Spleen (tissue), 11 donors: ENCODE data around the gene SASH1. TPM values are rescaled to one million over a fixed set of nuclear protein-coding genes. Genes with fewer than 3 reads are reported as not detected.

Source experiments
- DNase-seq: peaks from one replicate; pipeline ENCODE4 v3.0.0-alpha.2; 2020
- H3K27ac ChIP-seq, 8 donors: fragments of 200-600 bp; sonication (generic) in 7 of 8; 1 replicate in 4 of 8; 2 replicates in 4 of 8; pipeline versions ENCODE4 v1.5.0 to v1.8.0; 2016 to 2021; ENCODE audit warnings: inconsistent platforms in 4 of 8, mild to moderate bottlenecking in 4 of 8, moderate library complexity in 1 of 8
- H3K27me3 ChIP-seq, 7 donors: fragments of 200-600 bp; sonication (generic) in 6 of 7; replicated peaks in 1 of 7; 1 replicate in 4 of 7; 2 replicates in 3 of 7; pipeline versions ENCODE4 v1.5.0 to v1.8.0; 2016 to 2021; ENCODE audit warnings: inconsistent platforms in 3 of 7, mild to moderate bottlenecking in 1 of 7
- H3K36me3 ChIP-seq, 6 donors: fragments of 200-600 bp; sonication (generic) in 5 of 6; 1 replicate in 4 of 6; 2 replicates in 2 of 6; pipeline versions ENCODE4 v1.5.0 to v1.8.0; 2016 to 2021; ENCODE audit warnings: inconsistent platforms in 2 of 6
- H3K4me1 ChIP-seq, 6 donors: fragments of 200-600 bp; sonication (generic) in 5 of 6; 1 replicate in 3 of 6; 2 replicates in 3 of 6; pipeline versions ENCODE4 v1.5.0 to v1.8.0; 2016 to 2021; ENCODE audit warnings: inconsistent platforms in 3 of 6
- H3K4me3 ChIP-seq, 8 donors: fragments of 200-600 bp; sonication (generic) in 7 of 8; 1 replicate in 4 of 8; 2 replicates in 4 of 8; pipeline versions ENCODE4 v1.5.0 to v1.8.0; 2016 to 2021; ENCODE audit warnings: inconsistent platforms in 4 of 8, mild to moderate bottlenecking in 4 of 8, moderate library complexity in 2 of 8
- H3K9me3 ChIP-seq, 8 donors: fragments of 200-600 bp; sonication (generic) in 7 of 8; 1 replicate in 4 of 8; 2 replicates in 4 of 8; pipeline versions ENCODE4 v1.5.0 to v1.8.0; 2016 to 2021; ENCODE audit warnings: inconsistent platforms in 4 of 8
- CTCF ChIP-seq, 11 experiments: fragments of 200-600 bp in 7 of 11; fragments of 450-650 bp in 4 of 11; sonication (generic) in 4 of 11; IDR thresholded peaks in 8 of 11; conservative IDR thresholded peaks in 3 of 11; 1 replicate in 7 of 11; 2 replicates in 4 of 11; pipeline versions ENCODE4 v1.4.0 to v1.8.0; 2016 to 2021; ENCODE audit warnings: antibody characterized with exemption in 11 of 11, inconsistent platforms in 4 of 11, mild to moderate bottlenecking in 1 of 11
- POLR2A ChIP-seq, 3 donors: fragments of 450-650 bp; IDR thresholded peaks; one replicate each; pipeline ENCODE4 v1.5.1; 2017; ENCODE audit warnings: antibody characterized with exemption in 3 of 3, mild to moderate bottlenecking in 1 of 3
- POLR2AphosphoS5 ChIP-seq, 3 donors: sonication (generic); formaldehyde crosslinking; IDR thresholded peaks; one replicate each; pipeline ENCODE4 v1.5.1; 2017; ENCODE audit warnings: antibody characterized with exemption in 3 of 3
- WGBS, 5 donors: extraction: QIAGEN DNeasy Blood & Tissue Kit in 3 of 5; methylation state at CpG; one replicate each; pipeline versions ENCODE4 v1.1.5 to v1.1.7; 2013 to 2018; 5-methylcytosine and 5-hydroxymethylcytosine counted together
- intact Hi-C: fragments of 100-400 bp; cut with DNase I; formaldehyde crosslinking; loops from one replicate; pipeline ENCODE4 v1.15.0; 2023; ENCODE audit warnings: low total_unique reads
- polyA plus RNA-seq, 3 donors: library from polyadenylated mRNA; stranded (reverse); fragments of 200-250 nt; gene quantifications; one replicate each; pipeline ENCODE4 v1.2.1, GENCODE V29; 2013
- total RNA-seq, 7 donors: library from RNA; depleted of rRNA in 3 of 7; stranded (reverse); fragments of >200 nt in 3 of 7; fragmentation: NEBNext Ultra II Directional in 4 of 7; extraction: Animal tissue kit (Norgen Biotek cat#: 25700) in 4 of 7; gene quantifications; one replicate each; pipeline versions ENCODE4 v1.1.0 to v1.2.1, GENCODE V29; 2016 to 2021
- donor health status: healthy with polysubstance abuse.
- donor health status: DM: no; HTN: no; CAD: no; lungs with moderate emphysema.
- donor health status: DM: no; HTN: no; CAD: no.
- donor health status: Bipolar disorder and iron deficiency.
- donor health status: healthy.
- donor health status: DM: no; HTN: no; CAD: no.
- donor health status: DM: yes; HTN: yes; CAD: no.

The SASH1 gene
- total and polyA plus RNA-seq, 10 donors, result 3.9 to 103 (median 57.9) TPM

GRCh38 chr6:148429423-148429822, 86.8 kb downstream of the SASH1 start:
- no peak overlapping the region for H3K4me3 ChIP-seq
- H3K27me3 ChIP-seq, result no peaks in the 10 kb centered on the region
- H3K9me3 ChIP-seq, result no peaks in the 10 kb centered on the region
- no peaks in the 10 kb centered on the region for H3K36me3 ChIP-seq
- DNase-seq, result no peak
- 87 to 95% (median 95%) methylated on average over 4 of the region's 4 CpGs for WGBS, 5 donors
- no peak overlapping the region for H3K27ac ChIP-seq
- H3K4me1 ChIP-seq, result peaks cover 0 to 12% (median 0%) of the 10 kb centered on the region in 6 donors
- intact Hi-C loops, result no loop called here
- TF ChIP-seq POLR2AphosphoS5 (IDR thresholded peaks at IDR 0.05) (no peak), POLR2A (IDR thresholded peaks at IDR 0.05) (no peak), CTCF (IDR thresholded peaks at IDR 0.05 in 8 of 11, conservative IDR thresholded peaks at IDR 0.05 in 3 of 11) (no peak)

- Histone ChIP-seq H3K27ac (no peak overlapping the region), H3K27me3 (no peaks in the 10 kb centered on the region), H3K4me3 (no peak overlapping the region), H3K9me3 (no peaks in the 10 kb centered on the region), H3K4me1 (peaks cover 0 to 12% (median 0%) of the 10 kb centered on the region in 6 donors), H3K36me3 (no peaks in the 10 kb centered on the region)
- intact Hi-C loops, result no loop called here
- DNase-seq, result no peak
- WGBS, 5 donors, result 83 to 97% (median 93%) methylated on average over 8 of the region's 8 CpGs
- no peak for TF ChIP-seq POLR2AphosphoS5 (IDR thresholded peaks at IDR 0.05)
- TF ChIP-seq CTCF (IDR thresholded peaks at IDR 0.05 in 8 of 11, conservative IDR thresholded peaks at IDR 0.05 in 3 of 11), result no peak
- TF ChIP-seq POLR2A (IDR thresholded peaks at IDR 0.05), result no peak
Observed at GRCh38 chr6:148430897-148431296, 88.3 kb downstream of the SASH1 start.

GRCh38 chr6:148431413-148431812, 88.8 kb downstream of the SASH1 start:
- DNase-seq, result no peak
- Histone ChIP-seq H3K27ac (no peak overlapping the region), H3K9me3 (no peaks in the 10 kb centered on the region), H3K36me3 (no peaks in the 10 kb centered on the region), H3K4me3 (no peak overlapping the region), H3K27me3 (no peaks in the 10 kb centered on the region), H3K4me1 (peaks cover 0 to 12% (median 0%) of the 10 kb centered on the region in 6 donors)
- no peak for TF ChIP-seq POLR2AphosphoS5 (IDR thresholded peaks at IDR 0.05)
- TF ChIP-seq CTCF (IDR thresholded peaks at IDR 0.05 in 8 of 11, conservative IDR thresholded peaks at IDR 0.05 in 3 of 11), result no peak
- no peak for TF ChIP-seq POLR2A (IDR thresholded peaks at IDR 0.05)
- WGBS, 5 donors, result 90 to 95% (median 92%) methylated on average over 6 of the region's 6 CpGs
- intact Hi-C loops, result no loop called here

- TF ChIP-seq POLR2A (IDR thresholded peaks at IDR 0.05) (no peak), CTCF (IDR thresholded peaks at IDR 0.05 in 8 of 11, conservative IDR thresholded peaks at IDR 0.05 in 3 of 11) (no peak), POLR2AphosphoS5 (IDR thresholded peaks at IDR 0.05) (no peak)
- H3K27ac ChIP-seq, result no peak overlapping the region
- no peaks in the 10 kb centered on the region for H3K9me3 ChIP-seq
- WGBS, 5 donors, result 89 to 99% (median 93%) methylated on average over 7 of the region's 7 CpGs
- intact Hi-C loops, result no loop called here
- no peak overlapping the region for H3K4me3 ChIP-seq
- H3K4me1 ChIP-seq, result peaks cover 0 to 10% (median 0%) of the 10 kb centered on the region in 6 donors
- no peaks in the 10 kb centered on the region for H3K36me3 ChIP-seq
- H3K27me3 ChIP-seq, result no peaks in the 10 kb centered on the region
- no peak for DNase-seq
Observed at GRCh38 chr6:148431840-148432239, 89.2 kb downstream of the SASH1 start.
